Esophagus squamous epithelium (tissue), 4 donors: ENCODE results near the gene SENP7.

ENCODE experiments used
- POLR2A ChIP-seq, 4 donors: fragments of 450-650 bp; IDR thresholded peaks; one replicate each; pipeline ENCODE4 v1.6.1; 2017; ENCODE audit warnings: antibody characterized with exemption in 4 of 4, mild to moderate bottlenecking in 4 of 4, moderate library complexity in 3 of 4
- TF ChIP-seq, protein P1 (sequence below), 6 experiments: fragments of 450-650 bp in 4 of 6; fragments of 200-600 bp in 2 of 6; sonication (generic) in 2 of 6; IDR thresholded peaks; one replicate each; pipeline ENCODE4 v1.5.1; 2016 to 2019; ENCODE audit warnings: antibody characterized with exemption in 6 of 6, mild to moderate bottlenecking in 4 of 6, moderate library complexity in 4 of 6

DNA sequence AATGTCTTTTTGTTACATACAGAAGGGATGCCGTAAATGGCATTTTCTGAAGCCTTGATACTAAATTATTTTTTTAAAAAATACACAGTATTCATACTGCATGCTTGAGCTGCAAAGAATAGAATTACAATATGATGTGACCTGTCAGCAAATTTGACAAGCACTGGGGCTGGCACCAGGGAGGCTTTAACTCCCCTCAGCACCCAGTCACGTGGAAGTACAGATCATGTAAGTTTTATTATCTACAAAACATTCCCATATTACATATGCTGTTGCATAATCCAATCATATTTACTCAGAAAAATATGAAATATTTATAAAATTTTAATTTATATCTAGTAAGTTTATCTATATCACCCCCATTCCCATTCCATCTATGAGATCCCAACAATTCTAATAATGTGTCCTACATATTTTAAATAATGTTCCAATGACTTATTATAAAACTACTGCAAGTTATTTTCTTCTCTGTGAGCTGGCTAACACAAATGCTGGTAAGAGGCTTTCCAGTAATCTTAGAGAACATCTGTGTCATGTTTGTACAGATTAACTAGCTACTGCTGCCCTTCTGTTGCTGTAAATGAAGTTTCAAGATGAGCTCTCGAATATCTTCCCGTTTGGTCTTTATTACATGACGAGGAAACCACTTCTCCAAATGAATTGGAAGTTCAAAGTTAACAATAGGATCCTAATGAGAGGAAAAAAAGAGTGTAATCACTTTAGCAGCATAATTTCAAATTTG lies 187.4 kb downstream of the SENP7 start:
- TF ChIP-seq, protein P1, sequence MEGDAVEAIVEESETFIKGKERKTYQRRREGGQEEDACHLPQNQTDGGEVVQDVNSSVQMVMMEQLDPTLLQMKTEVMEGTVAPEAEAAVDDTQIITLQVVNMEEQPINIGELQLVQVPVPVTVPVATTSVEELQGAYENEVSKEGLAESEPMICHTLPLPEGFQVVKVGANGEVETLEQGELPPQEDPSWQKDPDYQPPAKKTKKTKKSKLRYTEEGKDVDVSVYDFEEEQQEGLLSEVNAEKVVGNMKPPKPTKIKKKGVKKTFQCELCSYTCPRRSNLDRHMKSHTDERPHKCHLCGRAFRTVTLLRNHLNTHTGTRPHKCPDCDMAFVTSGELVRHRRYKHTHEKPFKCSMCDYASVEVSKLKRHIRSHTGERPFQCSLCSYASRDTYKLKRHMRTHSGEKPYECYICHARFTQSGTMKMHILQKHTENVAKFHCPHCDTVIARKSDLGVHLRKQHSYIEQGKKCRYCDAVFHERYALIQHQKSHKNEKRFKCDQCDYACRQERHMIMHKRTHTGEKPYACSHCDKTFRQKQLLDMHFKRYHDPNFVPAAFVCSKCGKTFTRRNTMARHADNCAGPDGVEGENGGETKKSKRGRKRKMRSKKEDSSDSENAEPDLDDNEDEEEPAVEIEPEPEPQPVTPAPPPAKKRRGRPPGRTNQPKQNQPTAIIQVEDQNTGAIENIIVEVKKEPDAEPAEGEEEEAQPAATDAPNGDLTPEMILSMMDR (IDR thresholded peaks at IDR 0.05), result no peak
- TF ChIP-seq POLR2A (IDR thresholded peaks at IDR 0.05), result no peak
